Kidney (tissue), 14 donors: ENCODE data around the gene MYL6B. TPM values are rescaled to one million over a fixed set of nuclear protein-coding genes. Genes with fewer than 3 reads are reported as not detected.

Source experiments
- DNase-seq, 5 donors: peaks; one replicate each; pipeline ENCODE4 v3.0.0-alpha.2; 2013 to 2020
- FAIRE-seq: peaks from 2 replicates; lab custom pipeline; 2012; peaks lifted over from hg19 to GRCh38; lab: Jason Lieb, UNC
- H3K27ac ChIP-seq, 2 donors: one replicate each; pipeline ENCODE4 v1.7.0; 2013; ENCODE audit warnings: low read depth in 2 of 2, low read length in 2 of 2, inconsistent platforms in 1 of 2
- H3K27me3 ChIP-seq: one replicate; pipeline ENCODE4 v1.7.1; 2013; ENCODE audit warnings: low read length, inconsistent platforms; ENCODE audit not compliant: control insufficient read depth, insufficient read depth
- H3K36me3 ChIP-seq, 3 donors: one replicate each; pipeline versions ENCODE4 v1.7.0 to v1.7.1; 2013; ENCODE audit warnings: low read length in 3 of 3, control low read depth in 1 of 3, inconsistent platforms in 1 of 3; ENCODE audit not compliant: insufficient read depth in 3 of 3, control insufficient read depth in 2 of 3
- H3K4me1 ChIP-seq, 3 donors: one replicate each; pipeline versions ENCODE4 v1.7.0 to v1.7.1; 2013; ENCODE audit warnings: low read length in 3 of 3, inconsistent platforms in 1 of 3, low read depth in 1 of 3; ENCODE audit not compliant: control insufficient read depth in 2 of 3, insufficient read depth in 2 of 3
- H3K4me3 ChIP-seq, 3 donors: one replicate each; pipeline versions ENCODE4 v1.7.0 to v1.8.1; 2013; ENCODE audit warnings: low read length in 3 of 3, control low read depth in 1 of 3, inconsistent platforms in 1 of 3
- H3K9ac ChIP-seq, 3 donors: one replicate each; pipeline versions ENCODE4 v1.7.0 to v1.7.1; 2013; ENCODE audit warnings: low read length in 3 of 3, control low read depth in 1 of 3, inconsistent platforms in 1 of 3
- H3K9me3 ChIP-seq, 3 donors: one replicate each; pipeline versions ENCODE4 v1.7.0 to v1.7.1; 2013; ENCODE audit warnings: low read length in 3 of 3, control low read depth in 1 of 3, inconsistent platforms in 1 of 3; ENCODE audit not compliant: control insufficient read depth in 2 of 3, insufficient read depth in 1 of 3
- intact Hi-C: fragments of 100-400 bp; cut with DNase I; formaldehyde crosslinking; loops from one replicate; pipeline ENCODE4 v1.11.1; 2022
- polyA plus RNA-seq: library from polyadenylated mRNA; stranded (reverse); fragments of 350-450 nt; fragmentation: Illumina TruSeq; extraction: RNeasy Lipid Tissue Mini Kit (QIAGEN cat#74804); gene quantifications from one replicate; pipeline ENCODE4 v1.2.3, GENCODE V29; 2014; ENCODE audit warnings: low read depth, low replicate concordance; ENCODE audit not compliant: insufficient read depth
- total RNA-seq: library from RNA; stranded (reverse); fragmentation: NEBNext Ultra II Directional; extraction: Animal tissue kit (Norgen Biotek cat#: 25700); gene quantifications from one replicate; pipeline ENCODE4 v1.2.1, GENCODE V29; 2021
- TF ChIP-seq, protein P1 (sequence below): IDR thresholded peaks from 3 replicates; pipeline ENCODE4 v1.5.1; 2012; ENCODE audit warnings: mild to moderate bottlenecking, moderate library complexity, borderline replicate concordance; ENCODE audit not compliant: insufficient read depth; ENCODE audit errors: extremely low read depth
- donor health status: control.
- donor health status: control.
- donor health status: control.
- donor health status: control.
- donor health status: control.
- donor health status: DM: yes; HTN: yes; CAD: no.
- donor health status: Normal renal cell carcinoma (clear cell type).

The MYL6B gene
- total and polyA plus RNA-seq, 2 donors from 2014 or later = 48.2 to 142 TPM

DNA sequence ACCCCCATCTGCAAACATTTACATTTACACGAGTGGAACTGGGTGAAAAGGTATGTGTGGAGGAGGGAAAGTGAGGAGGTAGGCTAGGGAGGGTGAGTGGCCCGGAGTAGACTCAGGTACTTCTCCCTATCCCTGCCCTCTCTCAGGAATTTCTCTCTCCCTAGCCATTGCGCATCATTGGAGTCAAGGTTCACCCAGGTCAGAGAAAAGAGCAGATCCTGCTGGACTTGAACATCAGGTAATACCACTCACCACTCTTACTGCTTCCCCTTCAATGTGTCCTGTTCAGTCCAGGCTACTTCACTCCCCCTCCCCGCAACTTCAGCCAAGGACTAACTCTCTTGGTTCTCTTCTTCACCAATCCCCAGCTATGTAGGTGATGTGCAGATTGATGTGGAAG is 21.5 kb upstream of the MYL6B start:
- H3K9ac ChIP-seq = no peak overlapping the region
- no peaks in the 10 kb centered on the region for H3K9me3 ChIP-seq
- peaks cover 11 to 25% (median 12%) of the 10 kb centered on the region in 3 donors for H3K4me1 ChIP-seq
- DNase-seq = no peak
- intact Hi-C loops = no loop called here
- no peaks in the 10 kb centered on the region for H3K27me3 ChIP-seq
- peaks cover 4 to 25% (median 24%) of the 10 kb centered on the region in 3 donors for H3K36me3 ChIP-seq
- FAIRE-seq = no peak
- TF ChIP-seq, protein P1, sequence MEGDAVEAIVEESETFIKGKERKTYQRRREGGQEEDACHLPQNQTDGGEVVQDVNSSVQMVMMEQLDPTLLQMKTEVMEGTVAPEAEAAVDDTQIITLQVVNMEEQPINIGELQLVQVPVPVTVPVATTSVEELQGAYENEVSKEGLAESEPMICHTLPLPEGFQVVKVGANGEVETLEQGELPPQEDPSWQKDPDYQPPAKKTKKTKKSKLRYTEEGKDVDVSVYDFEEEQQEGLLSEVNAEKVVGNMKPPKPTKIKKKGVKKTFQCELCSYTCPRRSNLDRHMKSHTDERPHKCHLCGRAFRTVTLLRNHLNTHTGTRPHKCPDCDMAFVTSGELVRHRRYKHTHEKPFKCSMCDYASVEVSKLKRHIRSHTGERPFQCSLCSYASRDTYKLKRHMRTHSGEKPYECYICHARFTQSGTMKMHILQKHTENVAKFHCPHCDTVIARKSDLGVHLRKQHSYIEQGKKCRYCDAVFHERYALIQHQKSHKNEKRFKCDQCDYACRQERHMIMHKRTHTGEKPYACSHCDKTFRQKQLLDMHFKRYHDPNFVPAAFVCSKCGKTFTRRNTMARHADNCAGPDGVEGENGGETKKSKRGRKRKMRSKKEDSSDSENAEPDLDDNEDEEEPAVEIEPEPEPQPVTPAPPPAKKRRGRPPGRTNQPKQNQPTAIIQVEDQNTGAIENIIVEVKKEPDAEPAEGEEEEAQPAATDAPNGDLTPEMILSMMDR = no peak
- H3K27ac ChIP-seq = no peak overlapping the region
- H3K4me3 ChIP-seq = no peak overlapping the region

- Histone ChIP-seq H3K27ac (no peak overlapping the region), H3K27me3 (no peaks in the 10 kb centered on the region), H3K9ac (no peak overlapping the region), H3K36me3 (peaks cover 6 to 42% (median 38%) of the 10 kb centered on the region in 3 donors), H3K9me3 (no peaks in the 10 kb centered on the region), H3K4me3 (no peak overlapping the region), H3K4me1 (peaks cover 0 to 6% (median 0%) of the 10 kb centered on the region in 3 donors)
- FAIRE-seq = no peak
- TF ChIP-seq, protein P1 = no peak
- no peak for DNase-seq
- intact Hi-C loops = no loop called here
Measured at GRCh38 chr12:56134897-56135296, 17.5 kb upstream of the MYL6B start.

DNA sequence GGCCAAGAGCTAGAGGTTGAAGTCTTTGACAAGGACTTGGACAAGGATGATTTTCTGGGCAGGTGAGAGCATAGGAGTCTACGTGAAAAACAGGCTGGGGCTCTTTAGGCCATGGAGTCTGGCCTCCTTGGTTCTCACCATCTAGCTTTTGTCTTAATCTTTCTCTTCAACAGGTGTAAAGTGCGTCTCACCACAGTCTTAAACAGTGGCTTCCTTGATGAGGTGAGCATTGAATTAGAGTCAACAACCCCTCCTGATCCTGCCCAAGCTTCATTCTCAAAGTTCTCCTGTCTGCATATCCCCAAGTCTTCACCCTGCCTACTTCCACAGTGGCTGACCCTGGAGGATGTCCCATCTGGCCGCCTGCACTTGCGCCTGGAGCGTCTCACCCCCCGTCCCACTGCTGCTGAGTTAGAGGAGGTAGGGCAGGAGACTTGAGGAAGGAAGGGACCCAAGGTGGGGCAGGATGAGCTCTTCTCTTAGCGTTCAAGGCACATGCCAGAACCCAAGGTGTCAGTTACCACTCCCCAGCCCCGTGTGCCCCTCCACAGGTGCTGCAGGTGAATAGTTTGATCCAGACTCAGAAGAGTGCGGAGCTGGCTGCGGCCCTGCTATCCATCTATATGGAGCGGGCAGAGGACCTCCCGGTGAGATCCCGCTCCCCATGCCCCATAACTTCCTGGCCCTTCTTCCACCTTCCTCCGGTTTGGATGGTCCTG is 14.4 kb upstream of the MYL6B start:
- peak in 1 of 5 donors; percentile 52 for DNase-seq

More for the DNA sequence above, 14.4 kb upstream of the MYL6B start:
- H3K27ac ChIP-seq = no peak overlapping the region
- no peaks in the 10 kb centered on the region for H3K4me1 ChIP-seq
- H3K9me3 ChIP-seq = no peaks in the 10 kb centered on the region
- no peak overlapping the region for H3K4me3 ChIP-seq
- H3K36me3 ChIP-seq = peaks cover 6 to 42% (median 28%) of the 10 kb centered on the region in 3 donors
- H3K9ac ChIP-seq = no peak overlapping the region
- intact Hi-C loops = no loop called here
- no peaks in the 10 kb centered on the region for H3K27me3 ChIP-seq
- TF ChIP-seq, protein P1 = no peak
- no peak for FAIRE-seq
